Neural progenitor cell (in vitro differentiated cells): Measurements from ENCODE around the gene ADGRD1. TPM values are rescaled to one million over a fixed set of nuclear protein-coding genes. Genes with fewer than 3 reads are reported as not detected.

ENCODE experiments used
- DNase-seq: peaks from one replicate; pipeline ENCODE4 v3.0.0-alpha.2; 2016; ENCODE audit warnings: low spot score
- H2AFZ ChIP-seq: fragments of 200-600 bp; sonication (generic); replicated peaks from 2 replicates; pipeline ENCODE4 v1.6.1; 2016; ENCODE audit warnings: antibody characterized with exemption
- H3F3A ChIP-seq: fragments of 200-600 bp; sonication (generic); 2 replicates; pipeline ENCODE4 v1.6.1; 2016; ENCODE audit warnings: antibody characterized with exemption, low read depth
- H3K27ac ChIP-seq: fragments of 200-600 bp; sonication (generic); 2 replicates; pipeline ENCODE4 v1.5.1; 2016; ENCODE audit warnings: mild to moderate bottlenecking
- H3K27me3 ChIP-seq: fragments of 200-600 bp; sonication (generic); 2 replicates; pipeline ENCODE4 v1.6.1; 2016; ENCODE audit warnings: mild to moderate bottlenecking, moderate library complexity
- H3K36me3 ChIP-seq: fragments of 200-600 bp; sonication (generic); 2 replicates; pipeline ENCODE4 v1.5.1; 2016
- H3K4me1 ChIP-seq: fragments of 200-600 bp; sonication (generic); 2 replicates; pipeline ENCODE4 v1.6.1; 2016; ENCODE audit warnings: mixed run types
- H3K4me2 ChIP-seq: fragments of 200-600 bp; sonication (generic); 2 replicates; pipeline ENCODE4 v1.6.1; 2016
- H3K4me3 ChIP-seq: fragments of 200-600 bp; sonication (generic); 2 replicates; pipeline ENCODE4 v1.5.1; 2016
- H3K79me2 ChIP-seq: fragments of 200-600 bp; sonication (generic); 2 replicates; pipeline ENCODE4 v1.6.1; 2016; ENCODE audit warnings: low read depth
- H3K9ac ChIP-seq: fragments of 200-600 bp; sonication (generic); 2 replicates; pipeline ENCODE4 v1.6.1; 2016
- H3K9me3 ChIP-seq: fragments of 200-600 bp; sonication (generic); 2 replicates; pipeline ENCODE4 v1.5.1; 2016; ENCODE audit warnings: low read depth
- H4K20me1 ChIP-seq: fragments of 200-600 bp; sonication (generic); 2 replicates; pipeline ENCODE4 v1.6.1; 2016; ENCODE audit warnings: low read depth
- H3K27ac Mint-ChIP-seq: 3 replicates; pipeline ENCODE4 v1.8.0; 2021; ENCODE audit warnings: mixed read lengths
- H3K27me3 Mint-ChIP-seq: 2 replicates; pipeline ENCODE4 v1.8.0; 2022; ENCODE audit warnings: low read depth, mild to moderate bottlenecking, inconsistent platforms, moderate library complexity, mixed read lengths; ENCODE audit not compliant: insufficient read depth
- H3K36me3 Mint-ChIP-seq: 3 replicates; pipeline ENCODE4 v1.8.0; 2021; ENCODE audit warnings: mixed read lengths
- H3K4me1 Mint-ChIP-seq: 3 replicates; pipeline ENCODE4 v1.8.0; 2021; ENCODE audit warnings: mixed read lengths
- H3K4me3 Mint-ChIP-seq: 3 replicates; pipeline ENCODE4 v1.8.0; 2021; ENCODE audit warnings: mild to moderate bottlenecking, moderate library complexity, mixed read lengths
- H3K9me3 Mint-ChIP-seq: 3 replicates; pipeline ENCODE4 v1.8.0; 2020; ENCODE audit warnings: mixed read lengths
- CTCF ChIP-seq: fragments of 200-600 bp; sonication (generic); IDR thresholded peaks from 2 replicates; pipeline ENCODE4 v1.5.1; 2017; ENCODE audit warnings: antibody characterized with exemption, mild to moderate bottlenecking
- EZH2 ChIP-seq: fragments of 200-600 bp; sonication (generic); IDR thresholded peaks from 2 replicates; pipeline ENCODE4 v1.6.1; 2017; ENCODE audit warnings: antibody characterized with exemption, mild to moderate bottlenecking, moderate library complexity
- EZH2phosphoT487 ChIP-seq: fragments of 200-600 bp; sonication (generic); IDR thresholded peaks from 2 replicates; pipeline ENCODE4 v1.6.1; 2017; ENCODE audit warnings: antibody characterized with exemption
- total RNA-seq: library from RNA; depleted of rRNA; stranded (reverse); fragments of >200 nt; gene quantifications from 2 replicates; pipeline ENCODE4 v1.2.3, GENCODE V29; 2015; ENCODE audit warnings: low replicate concordance

The ADGRD1 gene
- total RNA-seq, 1 donor from 2014 or later = not detected

- no peak for TF ChIP-seq EZH2phosphoT487
- TF ChIP-seq CTCF = no peak
- no peak for TF ChIP-seq EZH2
- no peak overlapping the region for H3K4me3 ChIP-seq
- no peak overlapping the region for H3K4me2 ChIP-seq
- no peaks in the 10 kb centered on the region for H3K27me3 ChIP-seq
- no peaks in the 10 kb centered on the region for H3K79me2 ChIP-seq
- Mint-ChIP-seq H3K4me1 (no peaks in the 10 kb centered on the region), H3K27ac (no peak overlapping the region), H3K27me3 (peaks cover 3% of the 10 kb centered on the region), H3K4me3 (no peak overlapping the region), H3K9me3 (no peaks in the 10 kb centered on the region), H3K36me3 (no peaks in the 10 kb centered on the region)
- no peaks in the 10 kb centered on the region for H3K9me3 ChIP-seq
- no peak overlapping the region for H3K9ac ChIP-seq
- no peaks in the 10 kb centered on the region for H3K4me1 ChIP-seq
- no peaks in the 10 kb centered on the region for H3F3A ChIP-seq
- no peak for DNase-seq
- H2AFZ ChIP-seq = no peak overlapping the region
- no peaks in the 10 kb centered on the region for H4K20me1 ChIP-seq
- no peaks in the 10 kb centered on the region for H3K36me3 ChIP-seq
- no peak overlapping the region for H3K27ac ChIP-seq
These were observed 136.0 kb downstream of the ADGRD1 start for GRCh38 chr12:131089531-131090273.

- H3K36me3 Mint-ChIP-seq = no peaks in the 10 kb centered on the region
- H3K4me1 Mint-ChIP-seq = peaks cover 3% of the 10 kb centered on the region
These were observed 136.8 kb downstream of the ADGRD1 start for GRCh38 chr12:131090274-131091210.

GRCh38 chr12:131091413-131091975 lies 137.8 kb downstream of the ADGRD1 start:
- H3K36me3 ChIP-seq = no peaks in the 10 kb centered on the region
- no peaks in the 10 kb centered on the region for H4K20me1 ChIP-seq
- no peaks in the 10 kb centered on the region for H3K9me3 ChIP-seq
- Mint-ChIP-seq H3K4me1 (peaks cover 5% of the 10 kb centered on the region), H3K36me3 (no peaks in the 10 kb centered on the region), H3K27me3 (peaks cover 4% of the 10 kb centered on the region), H3K9me3 (no peaks in the 10 kb centered on the region), H3K27ac (no peak overlapping the region), H3K4me3 (no peak overlapping the region)
- no peak overlapping the region for H3K4me3 ChIP-seq
- no peak overlapping the region for H3K4me2 ChIP-seq
- H3K4me1 ChIP-seq = no peaks in the 10 kb centered on the region
- H3K27me3 ChIP-seq = no peaks in the 10 kb centered on the region
- H2AFZ ChIP-seq = no peak overlapping the region
- H3K79me2 ChIP-seq = no peaks in the 10 kb centered on the region
- H3K9ac ChIP-seq = no peak overlapping the region
- TF ChIP-seq EZH2 = no peak
- no peak for TF ChIP-seq CTCF
- no peak for TF ChIP-seq EZH2phosphoT487
- DNase-seq = no peak
- no peaks in the 10 kb centered on the region for H3F3A ChIP-seq
- H3K27ac ChIP-seq = no peak overlapping the region

More at GRCh38 chr12:131090274-131091210, 136.8 kb downstream of the ADGRD1 start:
- Histone ChIP-seq H2AFZ (no peak overlapping the region), H3K4me1 (no peaks in the 10 kb centered on the region), H3K9ac (no peak overlapping the region), H3K9me3 (no peaks in the 10 kb centered on the region), H3K27me3 (no peaks in the 10 kb centered on the region), H3K4me2 (no peak overlapping the region), H3K27ac (no peak overlapping the region), H3K4me3 (no peak overlapping the region), H4K20me1 (no peaks in the 10 kb centered on the region), H3K36me3 (no peaks in the 10 kb centered on the region), H3F3A (no peaks in the 10 kb centered on the region), H3K79me2 (no peaks in the 10 kb centered on the region)
- Mint-ChIP-seq H3K9me3 (no peaks in the 10 kb centered on the region), H3K4me3 (no peak overlapping the region), H3K27ac (no peak overlapping the region), H3K27me3 (peaks cover 4% of the 10 kb centered on the region)
- TF ChIP-seq EZH2 = no peak
- no peak for TF ChIP-seq CTCF
- TF ChIP-seq EZH2phosphoT487 = no peak
- no peak for DNase-seq
